Dedifferentiated amniotic fluid mesenchymal stem cell (primary cell): Measurements from ENCODE around the gene SMS.
A peak's percentile ranks its signal among the peaks of the same experiment; 100 is the strongest.
"Not testable (repeated sequence)": the region's sequence is repeated elsewhere in the genome, so short reads cannot be mapped to it uniquely, and the experiment has no call there.

Experiments used
- DNase-seq: peaks from one replicate; pipeline ENCODE4 v3.0.0-alpha.2; 2016; ENCODE audit errors: extremely low spot score

Gene SMS

DNA sequence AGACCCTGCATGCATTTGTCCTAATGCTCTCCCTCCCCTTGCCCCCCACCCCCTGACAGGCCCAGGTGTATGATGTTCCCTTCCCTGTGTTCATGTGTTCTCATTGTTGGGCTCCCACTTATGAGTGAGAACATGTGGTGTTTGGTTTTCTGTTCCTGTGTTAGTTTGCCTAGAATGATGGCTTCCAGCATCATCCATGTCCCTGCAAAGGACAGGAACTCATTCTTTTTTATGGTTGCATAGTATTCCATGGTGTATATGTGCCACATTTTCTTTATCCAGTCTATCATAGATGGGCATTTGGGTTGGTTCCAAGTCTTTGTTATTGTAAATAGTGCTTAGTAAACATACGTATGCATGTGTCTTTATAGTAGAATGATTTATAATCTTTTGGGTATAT is 10.0 kb downstream of the SMS start:
- DNase-seq = not testable (repeated sequence)

DNA sequence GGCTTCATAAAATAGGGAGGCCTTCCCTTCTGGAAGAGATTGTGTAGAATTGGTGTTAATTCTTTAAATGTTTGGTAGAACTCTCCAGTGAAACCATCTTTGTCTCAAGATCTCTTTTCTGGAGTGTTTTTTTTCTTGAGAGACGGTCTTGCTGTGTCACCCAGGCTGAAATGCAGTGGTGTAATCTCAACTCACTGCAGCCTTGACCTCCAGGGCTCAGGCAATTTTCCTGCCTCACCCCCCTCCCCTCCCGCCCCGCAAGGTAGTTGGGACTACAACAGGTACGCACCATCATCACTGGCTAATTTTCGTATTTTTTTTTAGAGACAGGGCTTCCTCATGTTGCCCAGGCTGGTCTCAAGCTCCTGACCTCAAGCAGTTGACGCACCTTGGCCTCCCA is 12.1 kb downstream of the SMS start:
- no peak for DNase-seq

DNA sequence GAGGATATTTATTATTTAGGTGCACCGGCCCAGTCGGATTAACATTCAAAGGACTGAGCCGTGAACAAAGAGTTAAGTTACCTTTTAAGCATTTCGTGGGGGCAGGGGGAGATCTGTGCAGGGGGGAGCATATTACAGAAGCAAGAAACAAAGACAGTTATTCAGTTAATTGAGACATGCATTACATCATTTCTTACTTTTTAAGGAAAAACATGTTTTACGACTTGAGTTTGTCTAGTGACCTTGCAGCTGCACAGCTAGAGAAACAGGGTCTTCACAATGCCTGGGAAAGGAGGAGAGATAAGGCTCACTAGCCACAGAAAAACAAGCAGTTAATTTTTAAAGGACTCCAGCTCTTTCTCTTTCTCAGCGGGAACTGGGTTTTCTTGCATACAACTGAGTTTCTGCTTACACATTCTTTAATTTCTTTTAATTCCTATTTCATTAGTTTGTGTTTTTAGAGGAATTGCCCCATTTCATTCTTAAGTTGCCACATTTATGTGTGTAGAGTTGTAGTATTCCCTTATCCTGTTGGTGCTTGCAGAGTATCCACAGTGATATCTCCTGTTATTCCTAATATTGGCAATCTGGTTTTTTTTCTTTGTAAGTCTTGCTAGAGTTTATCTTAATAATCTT is 12.8 kb downstream of the SMS start:
- not testable (repeated sequence) for DNase-seq

DNA sequence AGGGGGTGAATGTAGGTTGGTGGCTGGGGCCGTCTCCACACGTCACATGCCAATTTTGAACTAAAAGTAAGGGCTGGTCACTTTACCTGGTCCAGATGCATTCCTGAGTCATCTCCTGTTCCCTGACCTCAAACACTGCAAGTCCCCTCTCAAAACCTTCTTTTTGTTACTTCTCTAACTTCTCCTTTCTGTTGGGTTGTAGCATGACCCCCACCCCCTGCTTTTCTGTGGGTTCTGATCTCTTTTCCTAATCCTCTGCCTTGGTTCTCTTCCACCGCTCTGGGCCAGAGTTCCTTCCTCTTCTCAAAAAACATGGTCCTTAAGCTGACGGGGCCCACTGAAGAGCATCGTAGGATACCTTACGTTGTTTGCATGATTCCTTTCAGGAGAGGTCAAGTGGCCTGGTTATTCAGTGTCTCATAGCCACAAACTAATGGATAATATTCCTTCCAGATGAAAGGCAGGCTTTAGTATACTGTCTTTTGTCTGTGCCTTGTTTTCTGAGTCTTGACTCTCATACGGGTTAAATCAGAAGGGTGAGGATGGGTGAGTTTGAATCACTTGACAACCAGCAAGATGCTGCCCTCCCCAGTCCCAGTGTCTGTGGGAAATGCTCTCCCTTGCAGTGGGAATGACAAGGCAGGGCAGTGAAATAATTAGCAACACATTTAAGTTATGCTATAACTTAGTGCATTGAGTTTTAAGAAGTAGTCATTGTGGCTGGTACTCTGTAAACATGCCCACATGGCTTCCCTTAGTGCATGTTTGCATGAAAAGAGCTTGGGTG is 15.1 kb downstream of the SMS start:
- no peak for DNase-seq

DNA sequence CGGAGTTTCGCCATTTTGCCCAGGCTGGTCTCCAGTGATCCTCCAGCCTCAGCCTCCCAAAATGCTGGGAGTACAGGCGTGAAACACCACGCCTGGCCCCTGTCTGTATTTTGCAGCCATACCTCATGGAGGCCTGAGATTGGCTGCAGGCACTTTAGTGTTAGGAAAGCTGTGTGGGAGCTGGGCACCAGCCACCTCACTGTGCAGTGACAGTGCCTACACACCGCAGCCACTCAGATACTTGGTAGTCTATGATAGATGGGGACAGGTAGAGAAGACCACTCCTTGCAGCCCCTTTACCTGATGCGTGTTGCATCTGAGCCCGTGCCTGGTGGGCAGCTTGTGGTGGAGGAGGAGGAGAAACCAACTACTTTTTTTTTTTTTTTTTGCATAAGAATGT is 16.3 kb downstream of the SMS start:
- no peak for DNase-seq

DNA sequence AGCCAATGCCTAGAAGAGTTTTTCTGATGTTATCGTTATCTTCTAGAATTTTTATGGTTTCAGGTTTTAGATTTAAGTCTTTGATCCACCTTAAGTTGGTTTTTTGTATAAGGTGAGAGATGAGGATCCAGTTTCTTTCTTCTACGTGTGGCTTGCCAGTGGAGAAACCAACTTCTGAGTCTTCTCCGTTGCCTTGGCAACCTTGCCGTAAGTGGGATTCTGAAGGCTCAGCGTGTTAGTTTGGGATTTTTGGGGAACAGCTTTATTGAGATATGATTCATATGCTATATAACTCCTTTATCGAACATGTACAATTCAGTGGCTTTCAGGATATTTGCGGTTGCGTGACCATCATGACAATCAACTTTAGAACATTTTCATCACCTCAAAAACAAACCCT is 17.7 kb downstream of the SMS start:
- no peak for DNase-seq

DNA sequence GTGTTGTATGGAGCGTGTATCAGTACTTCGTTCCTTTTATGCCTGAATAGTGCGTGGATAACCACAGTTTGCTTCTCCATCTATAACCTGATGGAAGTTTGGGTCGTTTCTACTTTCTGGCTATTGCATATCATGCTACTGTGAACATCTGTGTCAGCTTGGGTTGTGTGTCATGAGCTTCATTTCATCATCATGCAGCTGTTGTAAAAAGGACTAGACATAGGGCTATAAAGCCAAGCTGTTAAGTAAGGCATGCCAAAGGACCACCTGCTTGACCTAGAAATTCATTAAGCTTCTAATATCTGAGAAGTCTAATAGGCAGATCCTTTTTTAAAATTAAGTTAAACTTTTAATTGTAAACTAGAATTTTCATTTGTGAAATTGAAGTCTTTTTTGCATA is 18.4 kb downstream of the SMS start:
- DNase-seq = no peak

DNA sequence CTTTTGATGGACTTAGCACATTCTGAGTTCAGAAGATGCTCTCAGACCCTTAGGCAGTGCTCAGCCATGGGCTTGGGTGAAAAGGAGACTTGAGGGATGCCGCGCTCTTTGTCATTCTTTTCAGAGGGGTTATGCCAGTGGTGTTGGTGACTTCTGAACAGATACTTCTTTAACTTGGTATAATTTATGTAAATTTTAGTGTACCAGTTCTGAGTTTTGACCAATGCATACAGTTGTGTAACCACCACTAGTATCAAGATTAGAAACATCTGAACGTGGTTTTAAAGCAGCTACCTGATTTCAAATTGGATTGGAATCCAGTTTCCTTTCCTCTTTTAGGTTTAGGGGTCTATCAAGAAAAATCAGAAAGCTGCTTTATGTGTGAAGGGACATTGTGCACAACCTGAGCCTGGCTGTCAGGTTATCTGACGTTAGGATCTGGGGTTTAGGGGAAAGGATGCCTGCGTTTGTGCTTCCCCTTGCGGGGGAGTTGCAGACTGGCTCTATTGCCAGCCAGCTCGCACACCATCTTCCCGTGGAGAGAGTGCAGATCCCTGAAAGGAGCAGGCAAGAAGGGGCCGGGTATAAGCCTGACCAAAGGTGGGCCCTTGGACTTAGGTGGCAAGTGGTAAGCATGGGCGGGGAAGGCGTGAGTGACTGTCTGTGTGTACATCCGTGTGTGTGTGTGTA is 19.0 kb downstream of the SMS start:
- DNase-seq = no peak

DNA sequence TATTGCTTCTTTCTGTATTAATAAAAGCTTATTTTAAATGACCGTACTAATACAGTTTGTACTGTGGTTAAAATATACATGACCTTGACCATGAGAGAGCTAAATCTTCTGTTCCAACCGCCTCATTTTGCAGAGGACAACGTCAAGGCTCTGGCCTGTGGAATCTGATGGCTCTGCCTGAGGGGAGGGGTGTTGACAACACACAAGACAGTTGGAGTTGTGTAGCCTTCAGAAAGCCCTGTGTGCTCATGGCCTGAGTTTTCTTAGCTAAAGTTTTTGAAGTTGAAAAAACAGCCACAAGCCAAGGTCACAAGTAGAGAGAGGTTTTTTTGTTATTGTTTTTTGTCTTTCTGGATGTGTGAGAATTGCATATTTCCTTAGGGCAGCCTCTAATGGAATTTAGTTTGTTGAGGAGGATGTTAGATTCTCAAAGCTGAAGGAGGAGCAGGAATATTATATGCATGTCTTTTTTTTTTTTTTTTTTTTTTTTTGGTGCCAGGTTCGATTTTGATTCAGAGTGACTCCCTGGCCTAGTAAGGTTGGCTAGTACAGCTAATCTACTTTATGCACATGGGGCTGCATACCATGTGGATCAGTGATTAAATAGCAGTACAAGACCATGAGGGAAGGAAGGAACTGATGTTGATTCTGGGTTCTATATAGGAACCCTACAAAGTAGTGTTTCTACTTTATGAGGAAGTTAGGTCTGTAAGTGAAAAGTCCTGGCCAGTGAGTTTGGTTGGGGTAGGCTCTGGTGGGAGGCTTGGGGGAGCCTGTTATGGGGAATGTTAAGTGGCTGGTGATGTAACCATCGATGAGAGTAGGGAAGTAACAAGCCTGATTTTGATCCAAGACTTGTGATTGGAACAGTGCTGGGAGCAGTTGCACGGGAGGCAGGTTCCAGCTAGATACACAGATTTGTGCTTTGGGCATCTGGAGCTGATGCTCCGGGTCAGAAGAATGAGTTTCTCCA is 20.3 kb downstream of the SMS start:
- DNase-seq = no peak

DNA sequence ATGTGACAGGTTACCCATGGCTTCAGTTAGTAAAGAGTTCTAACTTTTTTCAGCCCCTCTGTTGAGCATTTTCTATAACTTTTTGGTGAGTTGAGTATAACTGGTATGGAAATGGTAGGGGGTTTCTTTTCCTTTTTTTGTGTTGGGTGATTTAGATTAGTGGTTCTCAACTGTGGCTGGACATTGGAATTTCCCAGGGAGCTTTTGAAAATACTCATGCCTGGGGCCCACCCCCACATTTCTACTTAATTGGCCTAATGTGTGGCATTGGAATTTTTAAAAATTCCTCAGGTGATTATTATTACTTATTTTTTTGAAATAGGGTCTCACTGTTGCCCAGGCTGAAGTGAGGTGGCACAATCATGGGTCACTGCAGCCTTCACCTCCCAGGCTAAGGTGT is 21.9 kb downstream of the SMS start:
- no peak for DNase-seq

DNA sequence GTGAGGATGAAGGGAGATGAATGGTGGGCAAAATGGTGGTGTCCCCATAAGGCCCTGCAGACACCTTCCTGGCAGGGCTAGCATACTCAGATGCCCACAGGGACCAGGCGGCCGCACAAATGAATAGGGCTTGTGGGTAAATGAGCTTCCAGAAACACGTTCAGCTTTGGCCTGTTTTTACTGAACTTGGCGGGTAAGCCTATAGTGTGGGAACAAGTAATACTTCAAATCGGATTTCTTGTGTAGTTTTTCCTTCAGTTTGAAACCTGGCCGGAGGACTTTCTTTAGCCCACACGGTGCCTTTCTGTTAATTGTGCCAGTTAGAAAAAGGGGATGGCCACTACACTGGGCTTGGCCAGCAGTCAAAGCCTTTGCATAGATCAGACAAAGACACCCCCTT is 22.8 kb downstream of the SMS start:
- DNase-seq = no peak

DNA sequence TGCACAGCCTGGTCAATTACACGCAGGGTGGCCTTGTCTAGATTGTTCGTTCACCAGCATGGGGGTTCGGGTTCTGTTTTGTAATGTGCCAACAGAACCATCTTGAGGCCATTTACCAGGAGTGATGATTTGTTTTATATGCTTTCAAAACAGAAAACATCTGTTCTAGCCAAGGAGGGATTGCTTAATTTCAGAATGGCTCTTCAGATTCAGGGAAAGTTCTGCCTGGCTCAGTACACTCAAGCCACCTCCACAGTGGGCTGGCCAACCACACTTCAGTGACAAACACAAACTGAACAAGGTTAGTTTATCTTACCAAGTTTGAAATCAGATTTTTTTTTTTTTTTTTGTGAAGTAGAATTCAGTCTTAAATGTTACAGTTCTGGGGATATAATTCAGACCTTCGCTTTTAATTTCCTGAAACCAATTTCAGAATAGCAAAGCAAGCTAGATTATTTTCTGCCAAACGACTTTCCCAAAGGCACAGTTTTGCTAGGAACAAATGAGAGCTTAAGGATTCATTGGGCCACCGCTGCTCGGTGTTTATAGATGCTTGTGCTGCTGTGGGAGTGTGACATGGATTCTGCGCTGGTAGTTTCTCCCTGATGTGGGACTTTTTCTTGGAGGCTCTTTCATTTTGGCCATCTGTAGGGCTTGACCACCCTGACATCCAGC is 23.4 kb downstream of the SMS start:
- DNase-seq = no peak

DNA sequence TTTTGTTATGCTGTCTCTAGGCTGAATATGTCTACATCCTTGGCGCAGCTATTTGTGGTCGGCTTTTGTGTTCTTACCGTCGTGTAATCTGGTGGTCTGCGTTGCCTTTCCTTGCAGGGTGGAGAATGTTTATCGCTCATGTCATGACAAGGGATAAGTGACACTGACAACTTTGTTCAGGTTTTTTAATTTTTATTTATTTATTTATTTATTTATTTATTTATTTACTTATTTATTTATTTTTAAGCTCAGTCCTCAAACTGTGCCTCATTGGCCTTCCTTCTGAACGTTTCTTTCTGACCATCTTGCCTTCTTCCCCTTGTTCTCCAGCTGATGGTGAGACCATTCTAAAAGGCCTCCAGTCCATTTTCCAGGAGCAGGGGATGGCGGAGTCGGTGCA is 26.4 kb downstream of the SMS start:
- DNase-seq = no peak

DNA sequence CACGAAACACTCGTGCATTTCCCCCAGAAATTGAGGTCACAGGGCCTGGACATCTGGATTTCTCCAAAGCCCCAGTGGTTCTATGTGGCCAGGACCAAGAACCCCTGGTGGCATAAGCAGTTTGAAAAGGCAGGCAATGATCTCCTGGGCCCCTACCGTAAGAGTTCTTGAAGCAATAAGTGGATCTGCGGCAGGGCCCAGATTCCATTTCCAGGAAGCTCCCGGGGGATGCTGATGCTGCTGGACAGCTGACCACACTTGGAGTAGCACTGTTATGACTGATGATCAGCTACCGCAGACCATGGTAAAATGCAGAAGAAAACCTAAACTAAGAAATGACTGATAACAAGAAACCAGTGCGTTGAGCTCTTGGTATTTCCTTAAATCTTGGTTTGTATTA is 27.8 kb downstream of the SMS start:
- DNase-seq = no peak

DNA sequence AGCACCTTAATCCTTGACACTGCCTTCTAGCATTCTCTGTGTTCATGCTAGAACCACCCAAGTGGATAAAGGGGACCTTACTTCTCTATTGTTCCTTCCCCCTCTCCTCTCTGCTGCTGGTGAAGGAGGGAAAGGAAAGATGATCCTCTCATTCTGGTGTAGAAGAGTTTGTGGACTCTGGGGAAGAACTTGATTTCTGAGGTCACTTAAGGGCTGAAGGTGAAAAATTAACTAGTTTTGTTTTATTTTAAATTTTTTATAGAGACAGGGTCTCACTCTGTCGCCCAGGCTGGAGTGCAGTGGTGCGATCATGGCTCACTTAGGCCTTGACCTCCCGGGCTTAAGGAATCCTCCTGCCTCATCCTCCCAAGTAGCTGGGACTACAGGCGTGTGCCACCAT is 29.8 kb downstream of the SMS start:
- no peak for DNase-seq

DNA sequence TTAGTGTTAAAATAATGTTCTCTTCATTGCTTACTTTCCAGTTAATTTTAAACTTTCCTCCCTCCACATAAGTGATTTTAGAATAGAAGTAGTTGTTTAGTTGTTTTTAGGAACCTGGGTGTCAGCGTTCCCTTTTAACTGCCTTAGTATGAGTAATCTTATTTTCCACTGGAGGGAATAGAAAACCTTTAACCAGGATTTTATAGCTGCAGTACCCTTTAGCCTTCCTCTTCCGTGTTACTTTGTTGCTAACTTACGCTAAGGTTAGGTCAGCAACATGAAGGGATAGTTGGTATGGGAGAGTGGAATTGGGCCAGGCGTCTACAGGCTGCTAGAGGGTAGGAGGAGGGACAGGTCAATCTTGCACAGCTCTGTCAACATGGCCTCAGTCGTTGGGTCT is 31.5 kb downstream of the SMS start:
- DNase-seq = no peak

DNA sequence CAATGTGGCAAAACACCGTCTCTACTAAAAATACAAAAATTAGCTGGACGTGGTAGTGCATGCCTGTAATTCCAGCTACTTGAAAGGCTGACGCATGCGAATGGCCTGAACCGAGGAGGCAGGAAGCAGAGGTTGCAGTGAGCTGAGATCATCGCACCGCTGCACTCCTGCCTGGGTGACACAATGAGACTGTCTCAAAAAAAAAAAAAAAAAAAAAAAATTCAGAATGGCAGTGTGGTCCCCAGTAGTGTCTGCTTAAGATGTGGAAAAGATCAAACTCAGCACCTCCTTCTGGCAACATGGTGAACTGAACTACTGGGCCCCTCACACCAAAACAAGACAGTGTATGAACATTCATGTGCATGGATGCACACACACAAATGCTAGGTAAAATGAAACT is 32.2 kb downstream of the SMS start:
- DNase-seq = no peak

DNA sequence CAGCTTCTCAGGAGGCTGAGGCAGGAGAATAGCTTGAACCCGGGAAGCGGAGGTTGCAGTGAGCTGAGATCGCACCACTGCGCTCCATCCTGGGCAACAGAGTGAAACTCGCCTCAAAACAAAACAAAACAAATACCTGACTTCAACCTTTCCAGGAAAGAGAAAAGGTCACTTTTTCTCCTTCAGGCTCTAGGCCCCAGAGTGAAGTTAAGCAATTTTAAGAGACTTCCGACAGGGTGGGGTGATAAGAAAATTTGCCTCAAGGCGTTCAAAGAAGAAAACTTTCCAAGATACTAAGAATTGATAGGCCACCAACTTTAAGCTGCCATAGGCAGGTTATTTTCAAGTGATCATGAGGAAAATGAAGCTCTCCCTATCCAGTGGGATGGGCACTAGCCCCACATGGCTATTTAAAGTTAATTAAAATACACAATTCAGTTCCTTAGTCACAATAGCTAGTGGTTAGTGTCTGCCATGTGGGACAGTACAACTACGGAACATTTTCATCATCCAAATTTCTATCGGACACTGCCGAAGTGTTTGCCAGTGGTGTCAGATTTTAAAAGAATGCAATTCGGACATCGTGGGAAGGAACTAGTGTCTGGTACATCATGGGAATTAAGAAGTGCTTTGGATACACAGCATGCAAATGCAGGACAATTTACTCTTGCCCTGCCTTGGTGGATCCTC is 33.0 kb downstream of the SMS start:
- no peak for DNase-seq

DNA sequence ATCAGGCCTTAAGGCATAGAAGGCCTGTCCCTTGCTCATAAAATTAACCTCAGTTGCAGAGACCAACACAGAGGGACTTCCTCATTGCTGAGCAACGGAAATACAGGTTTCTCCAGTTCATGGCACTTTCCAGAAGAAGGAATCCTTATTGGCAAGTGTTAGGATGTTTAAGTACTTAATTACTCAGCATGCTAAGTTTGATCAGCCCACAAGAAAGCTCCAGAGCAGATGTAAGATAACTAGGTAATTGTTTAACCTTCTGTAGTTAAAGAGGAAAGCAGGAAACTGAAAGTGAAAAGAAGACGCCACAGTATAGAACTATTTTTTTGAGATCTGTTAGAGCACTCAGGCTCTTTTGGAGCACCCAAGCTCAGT is 33.5 kb downstream of the SMS start:
- DNase-seq = no peak

DNA sequence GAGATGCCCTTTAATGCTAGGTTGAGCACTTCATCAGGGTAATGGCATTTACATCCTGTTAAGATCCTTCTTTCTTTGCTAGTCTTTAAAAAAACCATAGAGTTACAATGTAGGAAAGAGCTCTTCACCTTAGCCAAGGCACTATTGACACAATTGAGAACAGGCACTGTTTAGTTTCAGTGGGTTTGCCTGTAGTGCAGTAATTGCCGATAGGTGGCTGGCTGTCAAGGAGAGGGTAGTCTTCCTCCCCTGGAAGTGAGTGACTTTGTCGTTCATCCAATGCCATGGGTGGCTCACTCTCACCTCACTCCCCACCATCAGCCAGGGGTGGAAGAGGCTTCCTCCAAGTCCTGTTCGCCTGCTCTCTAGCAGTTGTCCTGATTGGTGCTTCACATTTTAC is 34.7 kb downstream of the SMS start:
- DNase-seq = no peak

DNA sequence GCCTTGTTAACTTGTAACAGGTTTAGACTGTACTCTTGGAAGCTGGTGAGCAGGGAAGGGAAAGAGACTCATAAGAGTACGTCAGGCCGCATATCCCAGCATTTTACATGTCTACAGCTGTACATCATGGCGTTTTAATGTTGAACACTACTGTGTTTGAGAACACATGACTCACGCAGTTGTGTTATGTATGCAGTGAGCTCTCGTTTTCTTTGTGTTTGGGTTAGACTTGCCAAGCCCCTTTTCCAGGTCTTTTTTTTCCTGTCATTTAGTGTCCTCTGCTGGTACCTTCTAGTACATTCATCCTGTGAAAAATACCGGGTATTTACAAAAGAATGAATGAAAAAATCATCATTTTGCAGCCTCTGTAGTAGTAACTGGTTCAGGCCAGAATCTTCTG is 35.3 kb downstream of the SMS start:
- DNase-seq = peak; percentile 26
